HG03045 (cell line): ENCODE measurements around the gene LNX2.

Source experiments
- ATAC-seq: cut with Tn5 transposase; IDR thresholded peaks from one replicate; pipeline ENCODE4 v1.9.1; 2021; ENCODE audit warnings: mild to moderate bottlenecking, moderate library complexity; ENCODE audit not compliant: unreplicated experiment

The LNX2 gene

GRCh38 chr13:27516103-27516502 is 104.2 kb downstream of the LNX2 start:
- no peak for ATAC-seq

- ATAC-seq = no peak
Measured at GRCh38 chr13:27510082-27510481, 110.2 kb downstream of the LNX2 start.

- no peak for ATAC-seq
Measured at GRCh38 chr13:27508802-27509201, 111.5 kb downstream of the LNX2 start.

DNA sequence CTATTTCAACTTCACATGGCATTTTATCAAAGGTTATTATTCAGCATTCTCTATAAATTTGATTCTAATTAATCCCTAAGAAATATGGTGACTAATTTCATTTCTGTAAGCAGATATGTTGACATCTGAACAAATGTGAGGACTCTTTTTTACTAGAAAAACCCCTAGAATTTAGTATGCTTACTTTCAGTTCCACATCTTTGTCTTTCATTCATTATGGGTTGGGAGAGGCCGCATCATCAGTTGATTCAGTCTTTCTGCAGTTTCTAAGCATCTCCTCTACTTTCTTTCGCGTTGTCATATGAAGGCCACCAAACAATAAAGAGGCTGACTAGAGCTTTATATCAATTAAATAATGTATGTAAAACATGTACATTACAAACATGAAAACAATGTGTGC is 114.5 kb downstream of the LNX2 start:
- ATAC-seq = no peak

DNA sequence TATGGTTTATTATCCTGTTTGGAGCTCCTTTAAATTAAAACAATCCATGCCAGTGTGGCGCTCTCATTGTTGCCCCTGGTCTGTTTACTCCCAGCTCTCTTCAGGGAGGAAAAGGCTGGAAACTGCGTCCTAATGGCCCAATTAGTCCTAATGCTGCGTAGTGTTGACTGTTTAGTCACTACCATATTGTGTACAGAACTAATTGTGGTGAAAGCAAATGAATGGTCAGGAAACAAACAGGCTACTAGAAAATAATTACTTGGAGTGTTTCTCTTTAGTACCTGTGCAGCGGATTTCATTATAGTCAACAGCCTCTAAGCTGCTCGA is 115.5 kb downstream of the LNX2 start:
- ATAC-seq = no peak

DNA sequence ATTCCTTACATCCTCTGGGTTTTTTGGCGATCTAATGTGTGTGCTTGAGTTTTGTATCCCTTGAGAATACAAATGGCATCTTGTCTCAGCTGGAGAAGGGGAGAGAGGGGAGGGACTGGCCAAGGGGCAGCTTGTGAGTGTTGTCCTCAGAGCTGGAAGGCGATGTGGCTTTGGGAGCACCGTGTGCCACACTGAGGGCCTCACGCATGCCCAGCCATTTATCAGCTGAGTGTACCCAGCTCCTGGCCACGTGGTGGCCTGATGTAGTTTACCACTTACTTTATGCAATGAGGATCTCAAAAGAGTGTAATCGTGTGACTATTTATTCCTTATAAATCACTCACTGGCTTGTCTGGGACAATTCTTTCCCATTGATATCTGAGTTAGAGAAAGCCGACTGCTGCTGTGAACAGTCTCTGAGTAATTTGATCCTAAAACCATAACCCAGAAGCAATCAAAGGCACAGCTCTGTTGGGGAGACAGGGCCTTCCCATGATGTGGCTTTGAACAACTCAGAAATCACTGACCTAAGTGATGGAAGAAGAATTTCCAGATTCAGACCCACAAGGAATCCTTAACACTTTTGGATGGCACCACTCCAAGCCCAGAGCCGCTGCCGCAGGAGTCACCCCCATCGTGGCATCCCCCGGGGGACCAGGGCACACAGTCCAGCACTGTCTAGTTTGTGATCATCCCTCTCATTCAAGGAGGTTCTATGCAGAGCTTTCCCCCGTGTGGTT is 116.0 kb downstream of the LNX2 start:
- ATAC-seq = no peak

DNA sequence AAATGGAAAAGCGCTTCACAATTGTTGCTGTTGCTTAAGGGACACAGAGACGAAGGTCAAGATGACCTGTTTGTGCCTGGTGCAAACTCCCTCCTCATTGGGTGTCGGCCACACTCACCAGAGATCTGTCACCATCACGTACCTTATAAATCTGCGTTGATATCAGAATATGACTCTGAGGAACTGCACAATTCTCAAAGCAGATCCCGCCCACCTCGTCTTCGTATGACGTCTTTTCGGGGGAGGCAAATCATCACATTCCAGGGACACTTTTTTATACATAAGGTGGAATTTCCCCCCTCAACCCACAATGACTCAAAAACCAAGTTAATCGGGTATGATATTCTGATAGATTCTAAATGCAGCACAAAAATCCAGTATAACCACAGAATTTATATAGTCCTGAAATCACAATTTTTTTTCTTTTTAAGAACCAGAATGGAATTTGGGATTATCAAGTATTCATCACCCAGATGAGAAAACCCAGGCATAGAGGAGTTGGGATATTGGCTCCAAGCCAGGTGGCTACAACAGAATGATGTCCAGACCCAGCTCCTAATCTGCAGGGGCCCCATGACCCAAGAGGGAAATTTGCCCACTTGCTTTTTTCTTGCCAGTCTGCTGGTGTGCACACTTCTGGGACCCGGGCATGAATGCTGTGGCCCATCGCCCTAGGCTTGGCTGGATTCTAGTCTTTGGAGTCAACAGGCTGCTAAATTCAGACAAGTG is 119.4 kb downstream of the LNX2 start:
- no peak for ATAC-seq

- no peak for ATAC-seq
Measured at GRCh38 chr13:27497563-27498230, 122.6 kb downstream of the LNX2 start.

DNA sequence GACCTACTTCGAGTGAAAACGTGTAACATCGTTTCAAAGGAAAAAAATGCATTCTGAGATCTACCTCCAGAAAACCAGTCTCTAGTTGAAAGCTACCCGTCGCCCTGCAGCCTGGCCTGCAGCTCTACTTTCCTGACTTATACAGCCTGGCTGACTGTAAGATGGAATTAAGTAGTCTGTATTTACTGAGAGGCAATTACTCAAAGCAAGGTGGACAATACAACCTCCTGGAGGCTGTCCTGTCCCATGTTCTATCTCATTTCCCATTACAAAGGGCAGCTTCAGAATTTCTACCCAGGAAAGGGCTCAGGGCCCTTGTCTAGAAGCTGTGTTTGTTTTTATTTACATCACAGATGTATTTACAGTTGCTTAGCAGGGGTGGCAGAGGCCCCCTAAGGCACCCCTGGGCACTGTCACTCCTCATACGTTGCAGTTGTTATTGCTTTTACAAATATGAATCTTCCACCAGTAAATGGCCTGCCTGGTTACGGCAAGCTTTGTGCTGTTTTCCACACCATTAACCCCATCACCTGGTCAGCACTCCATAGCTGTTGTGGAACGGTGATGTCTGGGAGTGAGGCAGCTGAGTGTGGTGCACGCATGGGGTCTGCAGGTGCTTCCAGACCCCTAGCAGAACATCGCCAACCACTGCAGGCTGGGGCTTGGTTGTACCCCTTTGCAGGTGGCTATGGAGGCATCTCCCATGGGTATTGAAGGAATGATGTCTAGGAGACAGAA is 123.6 kb downstream of the LNX2 start:
- no peak for ATAC-seq

- ATAC-seq = no peak
Measured at GRCh38 chr13:27496006-27496405, 124.3 kb downstream of the LNX2 start.
